Measurements from ENCODE around the gene DPYD.

Gene DPYD

GRCh38 chr1:97906567-97907241 lies 14.1 kb downstream of the DPYD start:
- peak; percentile 2 for DNase-seq (ENCODE audit: low spot score)

GRCh38 chr1:97905141-97905940 lies 15.5 kb downstream of the DPYD start:
- no peak for DNase-seq (ENCODE audit: low spot score)

- DNase-seq (ENCODE audit: low spot score) = no peak
Observed at GRCh38 chr1:97904534-97904933, 16.3 kb downstream of the DPYD start.

- DNase-seq (ENCODE audit: low spot score) = no peak
Observed at GRCh38 chr1:97903626-97904025, 17.2 kb downstream of the DPYD start.

GRCh38 chr1:97902067-97902466 lies 18.8 kb downstream of the DPYD start:
- DNase-seq (ENCODE audit: low spot score) = no peak

GRCh38 chr1:97901017-97901658 lies 19.7 kb downstream of the DPYD start:
- DNase-seq (ENCODE audit: low spot score) = no peak

- DNase-seq (ENCODE audit: low spot score) = no peak
Observed at GRCh38 chr1:97898948-97899347, 21.9 kb downstream of the DPYD start.

- no peak for DNase-seq (ENCODE audit: low spot score)
Observed at GRCh38 chr1:97895278-97895677, 25.6 kb downstream of the DPYD start.

GRCh38 chr1:97893844-97894243 lies 27.0 kb downstream of the DPYD start:
- no peak for DNase-seq (ENCODE audit: low spot score)

GRCh38 chr1:97886199-97886598 lies 34.6 kb downstream of the DPYD start:
- DNase-seq (ENCODE audit: low spot score) = no peak

- DNase-seq (ENCODE audit: low spot score) = no peak
Observed at GRCh38 chr1:97883823-97884222, 37.0 kb downstream of the DPYD start.

GRCh38 chr1:97877307-97877706 lies 43.5 kb downstream of the DPYD start:
- peak; percentile 2 for DNase-seq (ENCODE audit: low spot score)

GRCh38 chr1:97875996-97876395 lies 44.8 kb downstream of the DPYD start:
- no peak for DNase-seq (ENCODE audit: low spot score)

- DNase-seq (ENCODE audit: low spot score) = no peak
Observed at GRCh38 chr1:97870589-97870988, 50.2 kb downstream of the DPYD start.

GRCh38 chr1:97869441-97869840 lies 51.4 kb downstream of the DPYD start:
- DNase-seq (ENCODE audit: low spot score) = no peak

GRCh38 chr1:97867127-97867526 lies 53.7 kb downstream of the DPYD start:
- no peak for DNase-seq (ENCODE audit: low spot score)

- no peak for DNase-seq (ENCODE audit: low spot score)
Observed at GRCh38 chr1:97864615-97865014, 56.2 kb downstream of the DPYD start.

- DNase-seq (ENCODE audit: low spot score) = no peak
Observed at GRCh38 chr1:97853221-97853620, 67.6 kb downstream of the DPYD start.

GRCh38 chr1:97849345-97850340 lies 71.2 kb downstream of the DPYD start:
- peak; percentile 63 for DNase-seq (ENCODE audit: low spot score)

GRCh38 chr1:97845805-97846204 lies 75.0 kb downstream of the DPYD start:
- DNase-seq (ENCODE audit: low spot score) = no peak

- no peak for DNase-seq (ENCODE audit: low spot score)
Observed at GRCh38 chr1:97844552-97845089, 76.2 kb downstream of the DPYD start.

- DNase-seq (ENCODE audit: low spot score) = no peak
Observed at GRCh38 chr1:97841338-97841737, 79.5 kb downstream of the DPYD start.

Data from hepatic stellate cell (primary cell).